EL (cell line): ENCODE data around the gene MRTFA.
"Not testable (repeated sequence)": the region's sequence is repeated elsewhere in the genome, so short reads cannot be mapped to it uniquely, and the experiment has no call there.

Experiments used
- DNase-seq: peaks from one replicate; pipeline ENCODE4 v3.0.0-alpha.2; 2016

Gene MRTFA

DNA sequence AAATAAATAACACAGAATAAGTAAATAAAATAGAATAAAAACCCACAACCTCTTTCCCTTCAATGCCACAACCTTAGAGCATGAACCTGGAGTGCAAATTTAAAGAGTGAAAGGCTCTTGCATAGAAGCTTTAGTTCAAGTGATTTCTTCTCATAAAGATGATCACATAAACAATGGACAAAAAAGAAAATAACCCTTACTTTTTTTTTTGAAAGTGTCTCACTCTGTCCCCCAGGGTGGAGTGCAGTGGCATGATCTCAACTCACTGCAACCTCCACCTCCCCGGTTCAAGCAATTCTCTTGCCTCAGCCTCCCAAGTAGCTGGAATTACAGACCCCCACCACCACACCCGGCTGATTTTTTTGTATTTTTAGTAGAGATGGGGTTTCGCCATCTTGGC, 10.7 kb downstream of the MRTFA start:
- DNase-seq: not testable (repeated sequence)

DNA sequence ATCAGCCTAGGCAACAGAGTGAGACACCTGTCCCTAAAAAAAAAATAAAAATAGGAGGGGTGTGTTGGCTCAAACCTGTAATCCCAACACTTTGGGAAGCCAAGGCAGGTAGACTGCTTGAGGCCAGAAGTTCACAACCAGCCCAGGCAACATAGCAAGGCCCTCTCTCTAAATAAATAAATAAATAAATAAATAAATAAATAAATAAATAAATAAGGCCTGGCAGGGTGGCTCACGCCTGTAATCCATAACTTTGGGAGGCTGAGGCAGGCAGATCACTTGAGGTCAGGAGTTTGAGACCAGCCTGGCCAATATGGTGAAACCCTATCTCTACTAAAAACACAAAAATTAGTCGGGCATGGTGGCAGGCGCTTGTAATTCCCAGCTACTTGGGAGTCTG, 11.2 kb downstream of the MRTFA start:
- DNase-seq: not testable (repeated sequence)

GRCh38 chr22:40624770-40625169, 11.7 kb downstream of the MRTFA start:
- no peak for DNase-seq

DNA sequence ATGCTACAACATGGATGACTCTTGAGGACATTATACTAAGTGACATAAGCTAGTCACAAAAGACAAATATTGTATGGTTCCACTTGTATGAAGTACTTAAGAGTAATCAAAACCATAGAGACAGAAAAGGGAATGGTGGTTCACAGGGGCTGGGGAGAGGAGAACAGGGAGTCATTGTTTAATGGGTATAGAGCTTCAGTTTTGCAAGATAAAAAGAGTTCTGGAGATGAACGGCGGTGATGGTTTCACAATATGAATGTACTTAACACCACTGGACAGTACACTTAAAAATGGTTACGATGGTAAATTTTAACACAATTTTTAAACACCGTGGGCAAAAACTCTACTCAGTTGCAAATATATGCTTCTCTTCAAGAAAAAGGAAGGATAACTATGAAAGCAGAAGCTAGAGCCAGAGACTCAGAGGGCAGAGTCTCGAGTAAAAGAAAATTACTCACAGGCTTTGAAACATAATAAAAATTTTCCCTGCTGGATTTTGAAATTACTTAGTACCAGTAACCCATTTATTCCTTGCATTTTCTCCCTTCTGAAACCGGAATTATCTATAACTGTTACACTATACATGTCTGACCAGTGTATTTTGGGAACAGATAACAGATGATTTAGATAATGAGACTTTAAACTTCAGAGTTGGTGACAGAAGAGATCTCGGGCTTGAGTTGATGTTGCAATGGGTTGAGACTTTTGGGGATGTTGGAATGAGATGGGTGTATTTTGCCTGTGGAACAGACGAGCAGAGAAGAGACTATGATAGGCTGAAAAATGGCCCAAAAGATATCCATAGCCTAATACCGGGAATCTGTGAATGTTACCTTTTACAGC, 15.0 kb downstream of the MRTFA start:
- no peak for DNase-seq

DNA sequence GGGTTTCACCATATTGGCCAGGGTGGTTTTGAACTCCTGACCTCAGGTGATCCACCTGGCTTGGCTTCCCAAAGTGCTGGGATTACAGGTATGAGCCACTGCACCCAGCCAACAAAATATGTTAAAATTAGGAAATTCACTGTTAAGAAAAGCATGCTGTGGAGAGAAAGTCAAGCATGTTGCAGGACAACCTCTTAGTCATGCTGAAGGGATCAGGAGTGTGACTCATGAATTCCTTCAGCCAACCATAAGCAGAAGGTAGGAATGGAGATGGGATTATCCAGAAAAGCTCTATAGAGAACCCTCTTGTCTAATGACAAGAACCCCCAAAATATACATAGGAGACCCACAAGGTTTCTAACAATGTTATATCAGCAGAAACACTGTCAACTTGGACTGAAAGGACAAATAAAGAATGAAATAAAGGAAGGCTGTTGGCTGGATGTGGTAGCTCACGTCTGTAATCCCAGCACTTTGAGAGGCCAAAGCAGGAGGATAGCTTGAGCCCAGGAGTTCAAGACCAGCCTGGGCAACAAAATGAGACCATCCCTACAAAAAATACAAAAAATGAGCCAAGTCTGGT, 16.0 kb downstream of the MRTFA start:
- DNase-seq: peak; percentile 75

DNA sequence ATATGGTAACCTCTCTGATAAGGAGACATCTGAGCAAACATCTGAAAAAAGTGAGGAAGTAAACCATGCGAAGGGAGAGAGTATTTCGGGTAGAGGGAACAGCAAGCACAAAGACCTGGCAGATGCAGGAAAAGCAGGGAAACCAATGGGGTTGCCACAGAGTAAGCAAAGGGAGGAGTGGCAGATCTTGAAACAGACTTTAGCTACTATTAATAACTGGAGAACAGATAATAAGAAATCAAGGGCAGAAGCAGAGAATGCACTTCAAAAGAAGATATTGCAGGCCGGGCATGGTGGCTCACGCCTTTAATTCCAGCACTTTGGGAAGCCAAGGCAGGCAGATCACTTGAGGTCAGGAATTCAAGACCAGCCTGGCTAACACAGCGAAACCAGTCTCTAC, 18.1 kb downstream of the MRTFA start:
- no peak for DNase-seq

DNA sequence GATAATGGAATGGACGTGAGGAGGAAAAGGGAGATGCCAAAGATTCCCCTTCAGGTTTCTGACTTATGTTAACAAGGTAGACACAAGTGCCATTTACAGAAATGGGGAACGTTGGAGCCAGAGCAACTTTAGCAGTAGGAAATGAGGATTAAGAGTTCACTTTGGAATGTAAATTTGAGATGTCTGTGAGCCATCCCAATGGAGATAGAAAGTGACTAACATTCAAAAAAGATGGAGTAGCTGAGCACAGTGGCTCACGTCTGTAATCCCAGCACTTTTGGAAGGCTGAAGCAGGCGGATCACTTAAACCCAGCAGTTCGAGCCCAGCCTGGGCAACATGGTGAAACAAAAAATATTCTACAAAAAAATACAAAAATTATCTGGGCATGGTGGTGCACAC, 19.9 kb downstream of the MRTFA start:
- no peak for DNase-seq

DNA sequence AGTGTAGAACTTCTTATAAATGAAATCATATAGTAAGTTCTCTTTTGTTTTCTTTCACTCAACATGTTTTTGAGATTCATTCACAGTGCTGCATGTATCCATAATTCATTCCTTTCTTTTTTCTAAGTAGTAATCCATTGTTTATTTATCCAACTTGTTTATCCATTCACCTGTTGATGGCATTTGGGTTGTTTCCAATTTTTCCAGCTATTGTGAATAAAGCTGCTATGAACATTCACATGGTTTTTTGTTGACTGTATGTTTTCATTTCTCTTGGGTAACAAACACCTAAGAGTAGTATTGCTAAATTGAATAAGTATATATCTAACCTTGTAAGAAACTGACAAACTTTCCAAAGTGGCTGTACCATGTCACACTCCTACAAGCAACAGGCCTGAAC, 23.5 kb downstream of the MRTFA start:
- DNase-seq: no peak

GRCh38 chr22:40612291-40612751, 24.2 kb downstream of the MRTFA start:
- no peak for DNase-seq

GRCh38 chr22:40611606-40612005, 24.9 kb downstream of the MRTFA start:
- DNase-seq: no peak

GRCh38 chr22:40610329-40610850, 26.1 kb downstream of the MRTFA start:
- no peak for DNase-seq

DNA sequence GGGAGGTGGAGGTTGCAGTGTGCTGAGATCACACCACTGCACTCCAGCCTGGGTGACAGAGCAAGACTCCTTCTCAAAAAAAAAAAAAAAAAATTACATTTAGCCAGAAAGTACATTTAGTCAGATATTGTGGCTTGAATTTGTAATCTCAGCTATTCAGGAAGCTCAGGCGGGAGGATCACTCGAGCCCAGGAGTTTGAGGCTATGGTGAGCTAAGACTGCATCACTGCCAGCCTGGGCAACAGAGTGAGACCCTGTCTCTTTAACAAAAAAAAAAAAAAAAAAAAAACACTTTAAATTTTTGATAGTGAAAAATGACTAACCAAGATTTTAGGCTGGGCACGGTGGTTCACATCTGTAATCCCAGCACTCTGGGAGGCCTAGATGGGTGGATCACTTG, 27.3 kb downstream of the MRTFA start:
- DNase-seq: no peak

- no peak for DNase-seq
Observed at GRCh38 chr22:40607506-40607905, 29.0 kb downstream of the MRTFA start.

- DNase-seq: no peak
Observed at GRCh38 chr22:40606306-40606705, 30.2 kb downstream of the MRTFA start.

DNA sequence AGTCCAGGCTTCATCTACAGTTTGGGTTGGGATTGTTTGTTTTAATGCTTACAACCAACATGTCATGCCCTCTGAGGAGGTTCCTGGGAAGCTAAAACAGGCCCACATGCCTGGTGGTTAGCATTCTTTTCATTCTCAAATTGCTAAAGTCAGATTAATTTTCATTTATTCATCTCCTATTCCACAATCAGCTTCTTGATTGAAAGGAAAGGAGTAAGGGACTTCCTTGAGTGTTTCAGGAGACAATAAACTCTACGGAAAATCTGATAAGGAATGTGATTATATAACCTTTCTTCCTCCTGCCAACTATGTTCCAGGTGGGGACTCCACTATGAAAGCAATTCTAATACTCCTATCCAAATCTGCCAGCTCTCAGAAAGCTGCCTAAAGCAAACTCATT, 30.8 kb downstream of the MRTFA start:
- peak; percentile 67 for DNase-seq

GRCh38 chr22:40603088-40603605, 33.4 kb downstream of the MRTFA start:
- peak; percentile 74 for DNase-seq

GRCh38 chr22:40602231-40602630, 34.3 kb downstream of the MRTFA start:
- no peak for DNase-seq

DNA sequence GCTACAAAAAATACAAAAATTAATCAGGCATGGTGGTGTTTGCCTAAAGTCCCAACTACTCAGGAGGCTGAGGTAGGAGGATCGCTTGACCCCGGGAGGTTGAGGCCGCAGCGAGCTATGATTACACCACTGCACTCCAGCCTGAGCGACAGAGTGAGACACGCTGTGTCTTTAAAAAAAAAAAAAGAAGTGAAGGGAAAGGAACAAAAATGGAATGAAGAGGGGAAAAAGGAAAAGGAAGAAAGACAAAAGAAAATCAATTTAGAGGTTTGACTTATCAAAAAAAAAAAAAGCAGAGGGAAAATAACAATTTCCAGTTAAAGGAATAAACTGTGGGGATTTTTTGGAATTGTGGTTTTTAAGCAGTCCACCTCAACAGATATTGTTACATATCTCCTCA, 36.8 kb downstream of the MRTFA start:
- no peak for DNase-seq

DNA sequence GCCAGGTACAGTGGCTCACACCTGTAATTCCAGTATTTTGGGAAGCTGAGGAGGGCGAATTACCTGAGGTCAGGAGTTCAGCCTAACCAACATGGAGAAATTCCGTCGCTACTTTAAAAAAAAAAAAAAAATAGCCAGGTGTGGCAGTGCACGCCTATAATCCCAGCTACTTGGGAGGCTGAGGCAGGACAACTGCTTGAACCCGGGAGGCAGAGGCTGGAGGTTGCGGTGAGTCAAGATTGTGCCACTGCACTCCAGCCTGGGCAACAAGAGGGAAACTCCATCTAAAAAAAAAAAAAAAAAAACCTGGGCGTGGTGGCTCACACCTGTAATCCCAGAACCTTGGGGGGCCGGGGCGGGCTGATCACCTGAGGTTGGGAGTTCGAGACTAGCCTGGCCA, 37.8 kb downstream of the MRTFA start:
- DNase-seq: not testable (repeated sequence)

- peak; percentile 40 for DNase-seq
Observed at GRCh38 chr22:40597526-40598430, 38.7 kb downstream of the MRTFA start.

GRCh38 chr22:40595497-40596234, 40.9 kb downstream of the MRTFA start:
- no peak for DNase-seq

- DNase-seq: peak; percentile 53
Observed at GRCh38 chr22:40594924-40595323, 41.6 kb downstream of the MRTFA start.
